Brain pericyte (primary cell): ENCODE data around the gene PTPRG.
"Not testable (repeated sequence)": the region's sequence is repeated elsewhere in the genome, so short reads cannot be mapped to it uniquely, and the experiment has no call there.

Experiments used
- DNase-seq: peaks from one replicate; pipeline ENCODE4 v3.0.0-alpha.2; 2012; ENCODE audit warnings: low read depth, low spot score

PTPRG gene

DNA sequence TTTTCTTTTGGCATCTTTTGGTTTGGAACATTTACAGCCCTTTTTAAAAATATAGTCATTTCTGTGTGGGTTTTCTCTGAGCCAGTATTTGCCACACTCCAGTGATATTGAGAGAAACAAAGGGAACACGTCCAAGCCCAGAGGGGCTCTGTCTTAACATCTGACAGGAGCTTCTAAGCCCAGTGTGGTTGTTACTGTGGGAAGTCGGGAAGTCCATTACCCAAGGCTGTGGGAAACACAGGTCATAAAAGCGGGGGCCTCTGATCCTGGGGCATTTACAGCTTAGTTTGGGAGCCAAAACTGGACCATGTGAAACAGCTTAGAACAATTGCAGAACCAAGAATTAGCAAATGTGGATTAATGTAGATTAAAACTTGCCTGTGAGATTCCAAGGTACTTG lies 123.0 kb downstream of the PTPRG start:
- no peak for DNase-seq

DNA sequence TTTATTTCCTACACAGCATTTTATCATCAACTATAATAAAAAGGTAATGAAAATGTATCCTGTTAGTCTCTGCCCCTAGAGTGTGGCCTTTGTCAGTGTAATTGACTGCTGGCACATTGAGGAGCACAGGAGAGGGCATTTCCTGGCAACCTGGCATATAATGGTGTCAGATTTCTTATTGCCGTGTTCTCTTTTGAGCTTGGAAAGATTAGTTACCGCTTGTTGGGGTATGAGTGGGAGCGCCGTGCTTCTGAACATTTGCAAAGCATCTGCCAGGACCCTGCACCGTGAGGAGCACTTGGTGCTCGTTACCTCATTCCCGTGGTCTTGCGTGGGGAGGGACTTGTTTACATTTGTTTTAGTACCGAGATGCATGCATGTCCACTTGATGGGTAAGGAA lies 124.4 kb downstream of the PTPRG start:
- DNase-seq, result no peak

DNA sequence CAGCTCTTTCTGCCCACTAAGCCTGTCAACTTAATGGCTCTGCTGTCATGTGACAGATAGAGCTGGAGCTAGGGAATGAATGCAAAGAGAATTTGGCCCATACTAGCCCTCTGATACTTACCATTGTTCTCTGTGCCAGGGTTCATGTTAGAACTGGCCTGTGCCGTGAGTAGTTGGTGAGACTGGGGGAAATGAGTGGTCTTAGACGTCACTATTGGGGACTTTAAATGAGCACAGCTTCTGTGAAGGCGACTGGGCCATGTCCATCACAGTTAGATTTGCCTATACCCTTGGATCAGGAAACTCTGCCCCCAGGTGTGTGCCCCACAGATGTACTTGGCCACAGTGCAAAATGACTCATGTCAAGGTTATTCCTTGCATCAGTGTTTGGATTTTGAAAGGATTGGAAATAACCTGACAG lies 124.9 kb downstream of the PTPRG start:
- no peak for DNase-seq

DNA sequence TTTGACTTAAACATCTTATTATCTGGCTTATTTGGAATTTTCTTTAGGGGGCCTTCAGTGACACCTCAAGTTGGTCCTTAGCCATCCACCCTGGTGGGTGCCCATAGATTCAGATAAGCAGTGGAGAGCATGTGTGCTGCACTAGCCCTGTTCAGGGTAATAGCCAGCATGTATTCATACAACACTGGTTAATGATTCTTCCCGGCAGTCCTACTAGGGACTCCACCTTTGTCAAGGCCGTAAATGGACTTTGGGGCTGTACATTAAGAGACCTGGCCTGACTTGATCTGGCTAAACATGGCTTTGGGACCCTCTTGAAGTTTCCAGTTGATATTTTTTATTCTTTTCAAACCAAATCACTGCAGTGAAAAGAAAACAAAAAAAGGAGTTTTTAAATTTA lies 125.8 kb downstream of the PTPRG start:
- no peak for DNase-seq

DNA sequence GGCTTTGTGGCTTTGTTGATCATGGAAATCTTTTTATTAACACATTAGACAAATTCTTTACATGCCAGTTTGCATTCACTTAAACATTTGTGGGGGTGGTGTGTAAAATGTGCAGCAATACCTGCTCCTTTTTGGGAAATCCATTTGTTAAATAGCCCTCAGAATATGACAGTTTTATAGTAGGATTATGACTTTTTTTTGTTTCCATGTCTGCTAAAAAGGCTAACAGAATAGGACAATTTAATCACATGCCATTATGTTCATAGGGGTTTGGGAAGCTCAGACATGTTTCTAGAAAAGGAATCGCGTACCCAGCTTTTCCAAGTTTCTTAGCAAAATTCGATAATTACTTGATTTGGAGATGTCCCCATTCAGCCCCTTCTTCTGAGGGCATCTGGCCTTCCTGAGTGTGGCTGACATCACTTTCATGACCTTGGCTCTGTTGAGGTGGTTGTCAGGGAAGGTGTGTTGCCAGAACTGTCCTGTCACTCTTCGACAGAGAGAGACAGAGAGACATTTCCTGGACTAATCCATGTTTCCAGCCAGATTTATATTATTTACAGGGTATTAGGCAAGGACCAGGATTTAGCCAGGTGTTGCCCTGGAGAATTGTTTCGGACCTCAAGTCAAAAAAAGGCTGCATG lies 126.4 kb downstream of the PTPRG start:
- no peak for DNase-seq

DNA sequence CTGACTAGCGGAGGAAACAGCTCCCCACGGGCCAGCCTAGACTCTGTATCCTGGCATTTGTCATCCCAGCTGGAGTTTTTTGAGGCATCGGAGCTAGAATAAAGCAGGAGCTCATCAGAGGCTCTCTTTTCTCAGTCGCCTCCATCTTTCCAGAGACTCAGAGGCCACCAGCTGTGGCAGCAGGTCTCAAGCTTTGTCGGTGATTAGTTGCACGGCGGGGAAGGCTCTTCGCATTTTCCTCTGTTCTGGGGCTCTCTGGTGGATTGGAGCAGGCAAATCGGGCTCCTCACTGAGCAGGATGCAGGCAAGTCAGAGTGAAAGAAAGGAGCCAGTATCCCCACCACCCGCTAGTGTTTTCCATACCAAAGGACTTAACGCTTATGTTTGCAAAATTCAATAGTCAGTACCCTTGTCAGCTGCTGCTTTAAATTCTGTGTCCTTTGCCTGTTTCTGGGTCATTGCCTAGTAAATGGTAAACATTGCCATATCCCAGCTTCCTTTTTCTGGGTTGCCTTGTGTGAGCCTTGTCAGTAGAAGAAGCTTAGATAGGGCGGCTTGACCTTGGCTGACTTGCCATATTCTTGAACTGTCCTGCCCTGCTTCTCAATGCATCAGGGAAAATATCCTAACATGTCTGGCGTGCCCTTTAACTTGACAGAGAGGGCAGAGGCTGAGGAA lies 127.1 kb downstream of the PTPRG start:
- DNase-seq, result no peak

DNA sequence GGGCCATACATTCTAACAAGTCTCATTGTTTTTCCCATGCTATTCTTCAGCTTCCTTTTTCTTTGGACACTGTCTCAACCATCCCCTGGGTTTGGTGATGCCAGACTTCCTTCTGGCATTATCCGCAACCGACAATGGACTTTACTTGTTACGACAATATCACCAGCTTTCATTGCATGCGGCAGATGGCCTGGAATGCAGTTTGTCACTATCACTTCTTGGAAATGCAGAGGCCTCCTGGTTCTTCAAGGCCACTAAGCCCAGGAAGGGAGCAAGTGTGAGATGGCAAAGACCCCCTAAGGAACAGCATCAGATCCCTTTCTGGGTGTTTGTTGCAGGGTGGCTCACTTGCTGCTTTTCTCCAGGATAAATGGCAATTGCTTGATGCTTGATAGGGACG lies 128.6 kb downstream of the PTPRG start:
- DNase-seq, result no peak

DNA sequence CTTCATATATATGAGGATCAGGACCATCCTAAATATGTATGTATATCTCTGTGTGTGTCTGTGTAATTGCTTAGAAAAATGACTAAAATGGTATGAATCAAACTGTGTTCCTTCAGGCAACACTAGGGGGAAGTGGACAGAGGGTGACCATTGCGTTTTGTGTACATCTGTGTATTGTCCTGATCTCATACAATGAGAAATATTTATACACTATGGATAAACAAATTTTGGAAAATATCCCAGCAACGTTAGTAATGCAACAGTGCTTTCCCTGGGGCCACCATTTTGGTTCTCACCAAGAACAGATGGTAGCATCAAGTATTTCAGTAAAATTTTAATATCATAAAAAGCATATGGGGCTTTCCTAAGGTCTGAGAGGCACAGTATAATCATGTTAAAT lies 130.1 kb downstream of the PTPRG start:
- DNase-seq, result no peak

DNA sequence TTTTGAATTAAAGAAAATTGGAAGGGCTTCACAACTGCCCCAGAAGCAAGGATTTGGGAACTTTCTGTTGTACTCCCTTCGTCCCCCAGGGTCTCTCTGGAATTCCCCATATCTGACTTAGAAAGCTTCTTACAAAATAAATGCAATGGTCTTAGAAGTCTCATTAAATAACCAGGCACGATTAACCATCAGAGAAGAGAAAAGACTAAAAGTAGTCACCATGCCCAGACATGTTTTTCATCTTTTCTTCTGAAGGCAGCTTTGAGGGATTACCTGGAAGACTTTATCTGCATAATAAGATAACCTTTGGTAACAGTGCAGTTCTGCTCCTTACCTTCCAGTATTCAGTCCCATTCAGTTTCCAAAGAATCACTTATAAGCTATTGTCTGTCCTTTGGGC lies 135.9 kb downstream of the PTPRG start:
- DNase-seq, result no peak

DNA sequence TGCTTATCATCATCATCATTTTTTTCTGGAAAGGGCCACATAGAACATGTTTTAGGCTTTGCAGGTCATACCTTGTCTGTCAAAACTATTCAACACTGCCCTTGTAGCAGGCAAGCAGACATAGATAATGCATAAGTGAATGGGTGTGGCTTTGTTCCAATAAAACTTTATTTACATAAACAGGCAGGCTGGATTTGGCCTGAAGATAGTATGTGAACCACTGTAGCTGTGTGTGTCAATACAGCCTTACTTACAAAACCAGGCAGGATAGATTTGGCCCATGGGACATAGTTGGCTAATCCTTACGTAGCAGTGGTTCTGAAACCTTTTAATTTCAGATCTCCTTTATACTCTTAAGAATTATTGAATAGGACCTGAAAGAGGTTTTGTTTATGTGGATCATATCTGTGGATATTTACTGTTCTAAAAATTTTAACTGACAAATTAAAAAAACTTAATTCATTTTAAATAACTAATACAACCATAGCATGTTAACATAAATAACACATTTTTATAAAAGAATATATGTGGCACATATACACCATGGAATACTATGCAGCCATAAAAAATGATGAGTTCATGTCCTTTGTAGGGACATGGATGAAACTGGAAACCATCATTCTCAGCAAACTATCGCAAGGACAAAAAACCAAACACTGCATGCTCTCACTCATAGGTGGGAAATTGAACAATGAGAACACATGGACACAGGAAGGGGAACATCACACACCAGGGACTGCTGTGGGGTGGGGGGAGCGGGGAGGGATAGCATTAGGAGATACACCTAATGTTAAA lies 137.1 kb downstream of the PTPRG start:
- not testable (repeated sequence) for DNase-seq

DNA sequence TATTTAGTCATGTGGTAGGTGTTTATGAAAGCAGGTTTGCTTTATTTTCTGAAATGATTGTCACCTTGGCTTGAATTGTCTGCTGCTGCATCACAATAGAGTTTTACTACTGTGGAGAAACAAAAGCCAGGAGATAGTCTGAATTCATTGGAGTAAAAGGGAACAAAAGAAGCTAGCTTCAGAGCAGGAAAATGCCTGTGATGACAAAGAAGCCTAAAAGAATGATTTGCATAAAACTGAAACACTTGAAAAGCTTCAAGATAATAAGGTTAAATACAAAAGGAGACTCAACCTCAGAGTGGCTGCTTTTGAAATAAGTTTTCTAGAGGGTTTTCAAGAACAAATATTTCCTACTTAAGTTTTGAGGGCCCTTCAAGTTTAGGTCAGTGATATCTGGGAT lies 138.3 kb downstream of the PTPRG start:
- no peak for DNase-seq

DNA sequence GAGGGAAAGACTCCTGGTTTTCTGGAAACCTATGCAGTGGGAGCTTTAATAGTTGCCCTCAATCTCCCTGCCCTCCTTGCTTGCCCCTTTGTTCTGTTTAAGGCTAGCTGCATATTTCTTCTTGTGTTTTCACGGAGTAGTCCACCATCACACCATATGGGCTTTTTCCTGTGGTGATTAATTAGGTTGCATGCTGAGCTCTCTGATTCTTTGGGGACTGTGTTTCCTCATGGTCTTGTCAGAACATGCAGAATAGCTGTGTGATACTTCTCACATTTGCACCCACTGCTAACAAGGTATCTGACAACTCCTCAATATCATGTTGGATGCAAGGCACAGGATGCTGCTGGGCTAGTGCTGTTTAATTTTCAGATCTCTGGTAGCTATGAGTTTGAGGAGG lies 139.6 kb downstream of the PTPRG start:
- DNase-seq, result no peak

DNA sequence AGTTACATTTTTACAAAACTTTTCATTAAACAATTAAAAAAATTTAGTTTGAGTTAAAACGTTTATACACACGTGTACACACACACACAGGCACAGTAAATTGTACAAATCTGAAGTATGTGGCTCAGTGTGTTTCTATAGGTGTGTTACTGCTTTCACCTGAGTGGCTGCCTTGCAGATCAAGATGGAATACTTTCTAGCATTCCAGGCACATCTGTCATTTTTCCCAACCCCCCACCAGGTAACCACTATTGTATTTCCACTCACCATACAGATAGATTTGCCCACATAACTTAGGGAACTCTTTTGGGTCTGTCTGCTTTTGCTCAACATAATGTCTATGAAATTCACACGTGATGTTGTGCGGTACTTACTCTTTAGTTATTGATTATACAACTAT lies 141.1 kb downstream of the PTPRG start:
- DNase-seq, result no peak

DNA sequence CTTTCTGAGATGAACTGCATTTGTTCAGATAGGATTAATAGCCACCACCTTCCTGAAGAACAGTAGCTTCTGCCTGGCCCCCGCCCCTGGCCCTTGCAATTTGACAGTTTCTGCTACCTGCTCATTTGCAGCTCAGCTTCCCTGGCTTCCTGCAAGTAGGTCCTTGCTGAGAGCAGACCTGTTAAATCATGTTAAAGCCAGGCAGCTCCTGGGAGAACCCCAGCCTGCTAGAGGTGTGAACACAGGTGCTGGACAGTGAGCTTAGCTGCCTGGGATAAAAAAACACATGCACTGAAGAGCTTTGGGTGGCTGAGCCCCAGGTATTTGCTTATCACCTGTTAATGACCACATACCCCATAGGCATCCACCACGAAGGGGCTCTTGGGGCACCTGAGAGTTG lies 143.4 kb downstream of the PTPRG start:
- DNase-seq, result no peak

DNA sequence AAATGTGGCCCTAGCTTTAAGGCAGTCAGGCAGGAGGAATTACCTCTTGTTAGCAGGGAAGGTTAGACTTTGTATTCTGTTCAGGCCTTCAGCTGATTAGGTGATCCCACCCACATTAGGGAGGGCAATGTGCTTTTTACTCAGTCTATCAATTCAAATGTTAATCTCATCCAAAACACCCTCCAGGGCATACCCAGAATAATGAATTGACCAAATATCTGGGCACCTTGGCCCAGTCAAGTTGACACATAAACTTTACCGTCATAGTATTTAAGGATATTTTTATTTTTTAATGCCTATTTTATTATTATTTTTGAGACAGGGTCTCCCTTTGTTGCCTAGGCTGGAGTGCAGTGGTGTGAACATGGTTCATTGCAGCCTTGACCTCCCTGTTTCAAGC lies 146.1 kb downstream of the PTPRG start:
- DNase-seq, result no peak

DNA sequence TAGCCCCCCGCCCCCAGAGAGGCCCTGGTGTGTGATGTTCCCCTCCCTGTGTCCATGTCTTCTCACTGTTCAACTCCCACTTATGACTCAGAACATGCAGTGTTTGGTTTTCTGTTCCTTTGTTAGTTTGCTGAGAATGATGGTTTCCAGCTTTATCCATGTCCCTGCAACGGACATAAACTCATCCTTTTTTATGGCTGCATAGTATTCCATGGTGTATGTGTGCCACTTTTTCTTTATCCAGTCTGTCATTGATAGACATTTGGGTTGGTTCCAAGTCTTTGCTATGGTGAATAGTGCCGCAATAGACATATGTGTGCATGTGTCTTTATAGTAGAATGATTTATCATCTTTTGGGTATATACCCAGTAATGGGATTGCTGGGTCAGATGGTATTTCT lies 149.5 kb downstream of the PTPRG start:
- not testable (repeated sequence) for DNase-seq

DNA sequence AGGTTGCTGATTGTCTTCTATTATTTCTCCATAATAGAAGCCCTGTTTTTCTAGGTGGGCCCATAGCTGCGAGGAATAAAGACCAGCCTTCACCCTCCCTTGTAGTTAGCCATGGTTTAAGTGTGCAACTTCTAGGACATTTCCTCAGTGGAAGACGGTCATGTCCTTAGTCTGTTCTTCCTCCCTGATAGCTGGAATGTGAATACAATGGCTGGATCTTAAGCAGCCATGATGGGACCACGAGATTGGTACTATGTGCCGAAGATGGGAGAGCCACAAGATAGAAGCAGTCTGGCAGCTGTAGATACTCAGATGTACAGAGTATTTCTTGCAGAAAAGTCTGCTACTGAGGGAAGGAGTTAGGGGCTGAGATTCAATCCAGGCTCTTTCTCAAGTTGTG lies 152.9 kb downstream of the PTPRG start:
- no peak for DNase-seq

DNA sequence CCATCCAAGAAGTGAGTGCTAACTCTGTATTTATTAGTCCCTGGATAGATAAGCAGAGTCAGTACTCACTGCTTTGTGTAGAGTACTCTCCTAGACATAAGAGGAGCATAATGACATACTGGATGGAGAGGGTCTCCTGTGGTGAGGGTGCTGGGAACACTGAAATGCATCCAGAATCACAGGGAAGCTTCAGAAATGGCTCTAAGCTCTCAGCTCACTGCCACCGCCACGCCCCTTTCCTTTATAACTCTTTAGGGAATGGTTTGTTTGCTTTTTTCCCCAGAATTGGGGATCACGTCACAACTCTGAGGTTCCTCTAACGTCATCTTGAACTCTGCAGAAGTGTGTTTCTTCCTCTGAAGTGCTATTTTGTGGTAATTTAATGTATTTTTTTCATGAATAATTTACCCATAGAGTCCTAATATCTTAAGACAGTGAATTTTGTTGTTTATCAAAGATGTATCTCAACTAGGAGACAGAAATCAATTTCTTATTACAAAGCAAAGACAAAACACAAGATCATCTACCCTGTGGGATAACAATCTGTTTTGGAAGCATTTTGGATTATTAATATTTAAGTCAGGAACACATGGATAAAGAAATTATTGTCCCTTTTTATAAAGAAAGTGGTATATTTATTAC lies 154.6 kb downstream of the PTPRG start:
- DNase-seq, result no peak

DNA sequence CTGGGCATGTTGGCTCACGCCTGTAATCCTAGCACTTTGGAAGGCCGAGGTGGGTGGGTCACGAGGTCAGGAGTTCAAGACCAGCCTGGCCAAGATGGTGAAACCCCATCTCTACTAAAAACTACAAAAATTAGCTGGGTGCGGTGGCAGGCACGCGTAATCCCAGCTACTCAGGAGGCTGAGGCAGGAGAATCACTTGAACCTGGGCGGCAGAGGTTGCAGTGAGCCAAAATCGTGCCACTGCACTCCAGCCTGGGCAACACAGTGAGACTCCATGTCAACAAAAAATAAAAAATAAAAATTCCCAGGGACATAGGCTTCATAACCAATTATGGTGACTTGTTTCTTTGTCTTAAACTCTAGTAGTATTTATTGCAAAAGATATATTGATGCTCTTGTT lies 155.3 kb downstream of the PTPRG start:
- not testable (repeated sequence) for DNase-seq

DNA sequence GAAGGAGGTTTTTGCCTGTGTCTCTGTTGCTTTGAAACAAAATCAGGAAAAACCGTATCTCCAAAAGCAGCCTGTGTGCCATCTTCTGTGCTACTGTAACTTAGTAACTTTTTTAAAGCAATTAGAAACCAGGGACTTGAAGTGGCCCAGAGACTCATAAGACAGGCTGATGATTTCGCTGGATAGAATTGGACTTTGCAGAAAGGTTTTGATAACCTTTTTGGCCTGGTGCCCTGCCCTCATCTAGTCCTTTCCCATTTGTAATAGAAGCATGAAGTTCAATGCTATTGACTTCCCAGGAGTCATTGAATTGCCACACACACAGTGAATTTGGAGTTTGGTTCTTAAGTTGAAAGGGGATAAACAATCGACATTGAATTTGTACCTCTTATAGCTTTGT lies 157.2 kb downstream of the PTPRG start:
- DNase-seq, result no peak

DNA sequence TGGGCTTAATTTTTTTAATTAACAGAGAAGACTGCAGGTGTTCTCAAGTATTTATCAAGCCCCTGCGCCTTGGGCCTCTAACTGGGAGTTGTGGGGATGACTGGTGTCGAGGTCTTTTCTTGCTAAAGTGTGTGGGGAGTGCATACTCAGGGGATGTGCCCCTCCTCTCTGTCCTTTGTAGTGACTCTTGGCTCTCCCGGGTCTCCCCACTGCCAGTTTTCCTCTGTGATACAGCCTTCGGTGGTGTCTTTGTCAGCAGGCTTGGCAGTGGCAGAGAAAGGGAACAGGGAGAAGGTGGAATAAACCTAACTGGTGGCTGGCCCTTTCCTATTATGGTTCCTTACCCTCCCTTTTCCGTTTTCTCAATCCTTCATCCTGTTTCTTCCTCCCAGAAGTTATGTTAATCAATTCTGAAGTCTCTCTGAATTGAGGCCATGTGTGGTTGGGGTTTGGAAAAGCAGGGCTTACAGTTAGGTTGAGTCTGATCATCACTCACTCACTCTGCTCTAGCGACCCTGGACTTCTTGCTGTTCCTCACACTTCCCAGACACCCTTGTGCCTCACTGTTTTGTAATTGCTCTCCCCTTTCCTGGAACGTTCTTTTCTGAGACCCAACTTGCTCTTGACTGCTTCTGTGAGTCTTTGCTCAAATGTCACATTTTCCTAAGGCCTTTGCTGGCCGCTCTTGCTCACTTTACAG lies 158.1 kb downstream of the PTPRG start:
- DNase-seq, result no peak

DNA sequence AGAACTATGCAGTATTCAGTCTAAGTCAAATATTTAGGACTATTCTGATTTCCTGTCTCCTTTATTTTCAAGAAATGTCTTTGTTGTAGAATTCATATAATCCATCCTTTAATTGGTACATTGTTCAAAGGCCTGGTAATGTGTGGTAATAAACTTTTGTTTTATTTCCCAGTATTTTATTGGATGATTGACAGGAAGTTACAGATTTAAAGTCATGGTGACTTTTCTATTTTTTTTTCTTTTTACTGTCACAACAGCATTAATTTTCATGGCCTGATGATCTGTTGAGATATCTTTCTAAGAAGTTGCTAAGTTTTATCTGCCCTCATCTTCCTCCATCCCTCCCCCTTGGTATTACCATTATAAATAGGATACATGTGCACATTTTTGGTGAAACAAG lies 161.7 kb downstream of the PTPRG start:
- no peak for DNase-seq
